GM12878 (cell line): ENCODE results near the gene NLRC5.

Experiments
- BRCA1 ChIP-seq: IDR thresholded peaks from 2 replicates; pipeline ENCODE4 v1.6.1; 2011; ENCODE audit warnings: low read depth, low read length, improper control_type of control experiment
- FOS ChIP-seq: IDR thresholded peaks from 3 replicates; pipeline ENCODE4 v1.6.1; 2011; ENCODE audit warnings: borderline replicate concordance; ENCODE audit not compliant: insufficient read length; ENCODE audit errors: extremely low read depth
- POLR2A ChIP-seq: IDR thresholded peaks from 2 replicates; pipeline ENCODE4 v1.6.1; 2011; ENCODE audit warnings: low read depth, mild to moderate bottlenecking, low read length
- TARDBP ChIP-seq: IDR thresholded peaks from 2 replicates; pipeline ENCODE4 v1.6.1; 2016; ENCODE audit warnings: borderline replicate concordance
- TF ChIP-seq, protein P1 (sequence below), 3 experiments: IDR thresholded peaks in 2 of 3; conservative IDR thresholded peaks in 1 of 3; 2 replicates each; pipeline ENCODE4 v1.5.1; 2011; ENCODE audit warnings: low read depth in 3 of 3, low read length in 3 of 3, mild to moderate bottlenecking in 3 of 3, control low read depth in 2 of 3, moderate library complexity in 2 of 3, inconsistent platforms in 1 of 3, mixed read lengths in 1 of 3; ENCODE audit not compliant: control insufficient read depth in 2 of 3, insufficient read depth in 1 of 3; ENCODE audit errors: extremely low read depth in 1 of 3
- TF ChIP-seq, protein P2 (sequence below): IDR thresholded peaks from 2 replicates; pipeline ENCODE4 v1.6.1; 2012; ENCODE audit warnings: low read depth, low read length, improper control_type of control experiment

DNA sequence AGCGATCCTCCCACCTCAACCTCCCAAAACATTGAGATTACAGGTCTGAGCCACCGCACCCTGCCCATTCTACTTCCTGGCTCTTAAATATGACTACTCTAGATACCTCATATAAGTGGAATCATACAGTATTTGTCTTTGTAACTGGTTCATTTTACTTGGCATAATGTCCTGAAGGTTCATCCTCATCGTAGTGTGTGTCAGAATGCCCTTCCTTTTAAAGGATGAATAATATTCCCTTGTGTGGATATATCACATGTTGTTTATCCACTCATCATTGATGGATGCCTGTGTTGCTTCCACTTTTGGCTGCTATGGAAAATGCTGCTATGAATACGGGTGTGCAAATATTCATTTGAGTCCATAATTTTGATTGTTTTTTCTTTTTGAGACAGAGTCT, 33.3 kb upstream of the NLRC5 start:
- TF ChIP-seq, protein P1, sequence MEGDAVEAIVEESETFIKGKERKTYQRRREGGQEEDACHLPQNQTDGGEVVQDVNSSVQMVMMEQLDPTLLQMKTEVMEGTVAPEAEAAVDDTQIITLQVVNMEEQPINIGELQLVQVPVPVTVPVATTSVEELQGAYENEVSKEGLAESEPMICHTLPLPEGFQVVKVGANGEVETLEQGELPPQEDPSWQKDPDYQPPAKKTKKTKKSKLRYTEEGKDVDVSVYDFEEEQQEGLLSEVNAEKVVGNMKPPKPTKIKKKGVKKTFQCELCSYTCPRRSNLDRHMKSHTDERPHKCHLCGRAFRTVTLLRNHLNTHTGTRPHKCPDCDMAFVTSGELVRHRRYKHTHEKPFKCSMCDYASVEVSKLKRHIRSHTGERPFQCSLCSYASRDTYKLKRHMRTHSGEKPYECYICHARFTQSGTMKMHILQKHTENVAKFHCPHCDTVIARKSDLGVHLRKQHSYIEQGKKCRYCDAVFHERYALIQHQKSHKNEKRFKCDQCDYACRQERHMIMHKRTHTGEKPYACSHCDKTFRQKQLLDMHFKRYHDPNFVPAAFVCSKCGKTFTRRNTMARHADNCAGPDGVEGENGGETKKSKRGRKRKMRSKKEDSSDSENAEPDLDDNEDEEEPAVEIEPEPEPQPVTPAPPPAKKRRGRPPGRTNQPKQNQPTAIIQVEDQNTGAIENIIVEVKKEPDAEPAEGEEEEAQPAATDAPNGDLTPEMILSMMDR (IDR thresholded peaks at IDR 0.05 in 2 of 3, conservative IDR thresholded peaks at IDR 0.05 in 1 of 3; ENCODE audit: control insufficient read depth in 2 of 3, extremely low read depth in 1 of 3, insufficient read depth in 1 of 3, low read depth in 3 of 3, low read length in 3 of 3) = no peak
- TF ChIP-seq POLR2A (no peak), TARDBP (no peak), BRCA1 (no peak), FOS (no peak)
- TF ChIP-seq, protein P2, sequence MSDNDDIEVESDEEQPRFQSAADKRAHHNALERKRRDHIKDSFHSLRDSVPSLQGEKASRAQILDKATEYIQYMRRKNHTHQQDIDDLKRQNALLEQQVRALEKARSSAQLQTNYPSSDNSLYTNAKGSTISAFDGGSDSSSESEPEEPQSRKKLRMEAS = no peak
